Right atrium auricular region (tissue), 2 donors: Measurements from ENCODE around the gene ANG. TPM values are rescaled to one million over a fixed set of nuclear protein-coding genes. Genes with fewer than 3 reads are reported as not detected.
"Not testable (repeated sequence)": the region's sequence is repeated elsewhere in the genome, so short reads cannot be mapped to it uniquely, and the experiment has no call there.

Source experiments
- DNase-seq: peaks from one replicate; pipeline ENCODE4 v3.0.0-alpha.2; 2019; ENCODE audit warnings: low spot score
- H3K27ac ChIP-seq, 2 donors: fragments of 200-600 bp; sonication (generic); 1 replicate in 1 of 2; 2 replicates in 1 of 2; pipeline ENCODE4 v1.5.1; 2016 to 2019
- H3K27me3 ChIP-seq, 2 donors: fragments of 200-600 bp; sonication (generic); one replicate each; pipeline versions ENCODE4 v1.5.1 to v1.6.0; 2017 to 2019
- H3K36me3 ChIP-seq: fragments of 200-600 bp; sonication (generic); one replicate; pipeline ENCODE4 v1.5.1; 2016
- H3K4me1 ChIP-seq, 2 donors: fragments of 200-600 bp; sonication (generic); one replicate each; pipeline versions ENCODE4 v1.5.1 to v1.6.0; 2017 to 2019
- H3K4me3 ChIP-seq, 2 donors: fragments of 200-600 bp; sonication (generic); 1 replicate in 1 of 2; 2 replicates in 1 of 2; pipeline ENCODE4 v1.5.1; 2017 to 2019; ENCODE audit warnings: mild to moderate bottlenecking in 1 of 2, moderate library complexity in 1 of 2
- H3K9me3 ChIP-seq, 2 donors: fragments of 200-600 bp; sonication (generic); one replicate each; pipeline ENCODE4 v1.5.1; 2019
- total RNA-seq, 2 donors: library from RNA; depleted of rRNA; stranded (reverse); fragments of >200 nt; gene quantifications; one replicate each; pipeline ENCODE4 v1.1.0, GENCODE V29; 2016
- TF ChIP-seq, protein P1 (sequence below), 2 donors: fragments of 200-600 bp; sonication (generic); IDR thresholded peaks; one replicate each; pipeline ENCODE4 v1.5.1; 2019; ENCODE audit warnings: antibody characterized with exemption in 2 of 2

Gene ANG
- total RNA-seq, 2 donors from 2014 or later, result 4.4 to 14.5 TPM

GRCh38 chr14:20733684-20734429 is 45.3 kb downstream of the ANG start:
- Histone ChIP-seq H3K27ac (no peak overlapping the region), H3K4me3 (no peak overlapping the region), H3K36me3 (no peaks in the 10 kb centered on the region), H3K4me1 (no peaks in the 10 kb centered on the region), H3K9me3 (no peaks in the 10 kb centered on the region), H3K27me3 (no peaks in the 10 kb centered on the region)
- TF ChIP-seq, protein P1, sequence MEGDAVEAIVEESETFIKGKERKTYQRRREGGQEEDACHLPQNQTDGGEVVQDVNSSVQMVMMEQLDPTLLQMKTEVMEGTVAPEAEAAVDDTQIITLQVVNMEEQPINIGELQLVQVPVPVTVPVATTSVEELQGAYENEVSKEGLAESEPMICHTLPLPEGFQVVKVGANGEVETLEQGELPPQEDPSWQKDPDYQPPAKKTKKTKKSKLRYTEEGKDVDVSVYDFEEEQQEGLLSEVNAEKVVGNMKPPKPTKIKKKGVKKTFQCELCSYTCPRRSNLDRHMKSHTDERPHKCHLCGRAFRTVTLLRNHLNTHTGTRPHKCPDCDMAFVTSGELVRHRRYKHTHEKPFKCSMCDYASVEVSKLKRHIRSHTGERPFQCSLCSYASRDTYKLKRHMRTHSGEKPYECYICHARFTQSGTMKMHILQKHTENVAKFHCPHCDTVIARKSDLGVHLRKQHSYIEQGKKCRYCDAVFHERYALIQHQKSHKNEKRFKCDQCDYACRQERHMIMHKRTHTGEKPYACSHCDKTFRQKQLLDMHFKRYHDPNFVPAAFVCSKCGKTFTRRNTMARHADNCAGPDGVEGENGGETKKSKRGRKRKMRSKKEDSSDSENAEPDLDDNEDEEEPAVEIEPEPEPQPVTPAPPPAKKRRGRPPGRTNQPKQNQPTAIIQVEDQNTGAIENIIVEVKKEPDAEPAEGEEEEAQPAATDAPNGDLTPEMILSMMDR (IDR thresholded peaks at IDR 0.05), result no peak
- DNase-seq, result no peak

DNA sequence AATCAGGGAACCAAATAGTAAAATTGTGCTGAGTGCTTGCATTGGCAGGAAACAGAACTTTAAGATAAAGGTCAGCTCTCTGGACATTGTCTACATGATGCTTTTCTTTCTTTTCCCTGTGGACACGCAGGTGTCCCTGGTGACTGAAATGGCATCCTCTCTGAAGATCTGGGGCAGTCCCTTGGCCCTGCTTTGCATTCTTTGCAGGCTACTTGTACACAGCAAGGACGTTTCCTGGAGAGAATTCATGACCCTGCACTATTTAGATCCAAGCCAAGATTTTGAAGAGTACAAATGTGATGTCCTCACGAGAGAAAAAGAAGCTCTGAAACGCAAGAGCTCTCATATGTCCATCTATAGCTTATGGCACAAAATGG is 45.9 kb downstream of the ANG start:
- TF ChIP-seq, protein P1 (IDR thresholded peaks at IDR 0.05), result no peak
- H3K9me3 ChIP-seq, result no peaks in the 10 kb centered on the region

GRCh38 chr14:20738292-20738691 is 49.7 kb downstream of the ANG start:
- not testable (repeated sequence) for H3K9me3 ChIP-seq, H3K36me3 ChIP-seq, H3K27me3 ChIP-seq, DNase-seq, H3K4me3 ChIP-seq, H3K4me1 ChIP-seq, H3K27ac ChIP-seq

More for the DNA sequence above, 45.9 kb downstream of the ANG start:
- DNase-seq, result no peak
- Histone ChIP-seq H3K27me3 (no peaks in the 10 kb centered on the region), H3K4me1 (no peaks in the 10 kb centered on the region), H3K27ac (no peak overlapping the region), H3K36me3 (no peaks in the 10 kb centered on the region), H3K4me3 (no peak overlapping the region)

GRCh38 chr14:20742132-20742531 is 53.6 kb downstream of the ANG start:
- Histone ChIP-seq H3K4me3 (no peak overlapping the region), H3K9me3 (no peaks in the 10 kb centered on the region), H3K4me1 (no peaks in the 10 kb centered on the region), H3K27ac (no peak overlapping the region), H3K36me3 (no peaks in the 10 kb centered on the region), H3K27me3 (no peaks in the 10 kb centered on the region)
- DNase-seq, result no peak
- TF ChIP-seq, protein P1 (IDR thresholded peaks at IDR 0.05), result no peak

- TF ChIP-seq, protein P1 (IDR thresholded peaks at IDR 0.05), result no peak
- Histone ChIP-seq H3K27ac (no peak overlapping the region), H3K36me3 (no peaks in the 10 kb centered on the region), H3K4me1 (no peaks in the 10 kb centered on the region), H3K9me3 (no peaks in the 10 kb centered on the region), H3K27me3 (no peaks in the 10 kb centered on the region), H3K4me3 (no peak overlapping the region)
- DNase-seq, result no peak
Observed at GRCh38 chr14:20743556-20743955, 55.0 kb downstream of the ANG start.

Other genes with a start within 250 kb of the ANG start
- gene OSGEP, start 234.0 kb upstream of the ANG start, total RNA-seq, result 10 to 100 TPM; 23.8 to 30.1 TPM
- 10 to 100 TPM; 72.6 to 97.6 TPM for gene APEX1, start 233.5 kb upstream of the ANG start, total RNA-seq
- gene PIP4P1, start 227.3 kb upstream of the ANG start, total RNA-seq, result 10 to 100 TPM in 1 of 2 donors, 1 to 10 TPM in 1; 9.8 to 13.3 TPM
- 10 to 100 TPM in 1 of 2 donors, 1 to 10 TPM in 1; 7.4 to 25.2 TPM for gene PNP, start 219.4 kb upstream of the ANG start, total RNA-seq
- gene RNASE10, start 183.2 kb upstream of the ANG start, total RNA-seq, result not detected
- not detected for gene RNASE9, start 127.7 kb upstream of the ANG start, total RNA-seq
- not detected for gene RNASE11, start 100.8 kb upstream of the ANG start, total RNA-seq
- not detected for gene RNASE12, start 97.4 kb upstream of the ANG start, total RNA-seq
- gene OR6S1, start 47.1 kb upstream of the ANG start, total RNA-seq, result not detected
- 10 to 100 TPM; 19.5 to 44.4 TPM for gene RNASE4, start 4.2 kb upstream of the ANG start, total RNA-seq
- not detected for gene EDDM3A, start 57.1 kb downstream of the ANG start, total RNA-seq
- gene EDDM3B, start 79.6 kb downstream of the ANG start, total RNA-seq, result not detected
- gene RNASE6, start 92.5 kb downstream of the ANG start, total RNA-seq, result 10 to 100 TPM in 1 of 2 donors, 1 to 10 TPM in 1; 6.6 to 10.9 TPM
- 100 to 1,000 TPM; 230 to 343 TPM for gene RNASE1, start 114.1 kb downstream of the ANG start, total RNA-seq
- gene RNASE3, start 202.6 kb downstream of the ANG start, total RNA-seq, result under 1 TPM in 1 of 2 donors, not detected in 1; 0.59 TPM